ENCODE data around the gene WDFY2.

The WDFY2 gene

GRCh38 chr13:51549593-51549992 is 34.7 kb upstream of the WDFY2 start:
- Histone ChIP-seq H3K4me3 (ENCODE audit: low read depth, low read length) (no peak overlapping the region), H3K27me3 (ENCODE audit: insufficient read depth, low read length) (no peaks in the 10 kb centered on the region), H3K79me2 (ENCODE audit: control insufficient read depth, insufficient read depth, low read length, unreplicated experiment) (no peaks in the 10 kb centered on the region), H3K4me1 (ENCODE audit: control insufficient read depth, insufficient read depth, low read length, unreplicated experiment) (peaks cover 11% of the 10 kb centered on the region), H3K36me3 (ENCODE audit: insufficient read depth, low read length) (no peaks in the 10 kb centered on the region), H2AFZ (ENCODE audit: low read length, unreplicated experiment) (no peak overlapping the region), H3K27ac (ENCODE audit: low read depth, low read length) (no peak overlapping the region)

GRCh38 chr13:51550151-51550550 is 34.1 kb upstream of the WDFY2 start:
- no peak overlapping the region for H3K27ac ChIP-seq (ENCODE audit: low read depth, low read length)
- no peaks in the 10 kb centered on the region for H3K27me3 ChIP-seq (ENCODE audit: insufficient read depth, low read length)
- peaks cover 11% of the 10 kb centered on the region for H3K4me1 ChIP-seq (ENCODE audit: control insufficient read depth, insufficient read depth, low read length, unreplicated experiment)
- no peaks in the 10 kb centered on the region for H3K36me3 ChIP-seq (ENCODE audit: insufficient read depth, low read length)
- no peak overlapping the region for H2AFZ ChIP-seq (ENCODE audit: low read length, unreplicated experiment)
- no peak overlapping the region for H3K4me3 ChIP-seq (ENCODE audit: low read depth, low read length)
- no peaks in the 10 kb centered on the region for H3K79me2 ChIP-seq (ENCODE audit: control insufficient read depth, insufficient read depth, low read length, unreplicated experiment)

- Histone ChIP-seq H3K27me3 (ENCODE audit: insufficient read depth, low read length) (no peaks in the 10 kb centered on the region), H3K4me1 (ENCODE audit: control insufficient read depth, insufficient read depth, low read length, unreplicated experiment) (peaks cover 11% of the 10 kb centered on the region), H3K27ac (ENCODE audit: low read depth, low read length) (no peak overlapping the region), H3K79me2 (ENCODE audit: control insufficient read depth, insufficient read depth, low read length, unreplicated experiment) (no peaks in the 10 kb centered on the region), H3K4me3 (ENCODE audit: low read depth, low read length) (no peak overlapping the region), H2AFZ (ENCODE audit: low read length, unreplicated experiment) (no peak overlapping the region), H3K36me3 (ENCODE audit: insufficient read depth, low read length) (no peaks in the 10 kb centered on the region)
These were observed 32.8 kb upstream of the WDFY2 start for GRCh38 chr13:51551416-51551815.

GRCh38 chr13:51552027-51552426 is 32.2 kb upstream of the WDFY2 start:
- Histone ChIP-seq H3K4me3 (ENCODE audit: low read depth, low read length) (no peak overlapping the region), H2AFZ (ENCODE audit: low read length, unreplicated experiment) (no peak overlapping the region), H3K4me1 (ENCODE audit: control insufficient read depth, insufficient read depth, low read length, unreplicated experiment) (peaks cover 11% of the 10 kb centered on the region), H3K27ac (ENCODE audit: low read depth, low read length) (no peak overlapping the region), H3K36me3 (ENCODE audit: insufficient read depth, low read length) (no peaks in the 10 kb centered on the region), H3K79me2 (ENCODE audit: control insufficient read depth, insufficient read depth, low read length, unreplicated experiment) (no peaks in the 10 kb centered on the region), H3K27me3 (ENCODE audit: insufficient read depth, low read length) (no peaks in the 10 kb centered on the region)

- H3K27me3 ChIP-seq (ENCODE audit: insufficient read depth, low read length): no peaks in the 10 kb centered on the region
- H2AFZ ChIP-seq (ENCODE audit: low read length, unreplicated experiment): no peak overlapping the region
- peaks cover 21% of the 10 kb centered on the region for H3K4me1 ChIP-seq (ENCODE audit: control insufficient read depth, insufficient read depth, low read length, unreplicated experiment)
- H3K27ac ChIP-seq (ENCODE audit: low read depth, low read length): no peak overlapping the region
- no peak overlapping the region for H3K4me3 ChIP-seq (ENCODE audit: low read depth, low read length)
- no peaks in the 10 kb centered on the region for H3K36me3 ChIP-seq (ENCODE audit: insufficient read depth, low read length)
- no peaks in the 10 kb centered on the region for H3K79me2 ChIP-seq (ENCODE audit: control insufficient read depth, insufficient read depth, low read length, unreplicated experiment)
These were observed 30.7 kb upstream of the WDFY2 start for GRCh38 chr13:51553531-51553930.

GRCh38 chr13:51556740-51557139 is 27.5 kb upstream of the WDFY2 start:
- Histone ChIP-seq H3K27me3 (ENCODE audit: insufficient read depth, low read length) (no peaks in the 10 kb centered on the region), H3K79me2 (ENCODE audit: control insufficient read depth, insufficient read depth, low read length, unreplicated experiment) (no peaks in the 10 kb centered on the region), H3K36me3 (ENCODE audit: insufficient read depth, low read length) (no peaks in the 10 kb centered on the region), H2AFZ (ENCODE audit: low read length, unreplicated experiment) (no peak overlapping the region), H3K4me1 (ENCODE audit: control insufficient read depth, insufficient read depth, low read length, unreplicated experiment) (peaks cover 17% of the 10 kb centered on the region), H3K4me3 (ENCODE audit: low read depth, low read length) (no peak overlapping the region), H3K27ac (ENCODE audit: low read depth, low read length) (no peak overlapping the region)

- H3K4me1 ChIP-seq (ENCODE audit: control insufficient read depth, insufficient read depth, low read length, unreplicated experiment): peaks cover 17% of the 10 kb centered on the region
- H3K36me3 ChIP-seq (ENCODE audit: insufficient read depth, low read length): no peaks in the 10 kb centered on the region
- H3K79me2 ChIP-seq (ENCODE audit: control insufficient read depth, insufficient read depth, low read length, unreplicated experiment): no peaks in the 10 kb centered on the region
- no peak overlapping the region for H2AFZ ChIP-seq (ENCODE audit: low read length, unreplicated experiment)
- no peaks in the 10 kb centered on the region for H3K27me3 ChIP-seq (ENCODE audit: insufficient read depth, low read length)
- peak overlapping the region; percentile 43 for H3K27ac ChIP-seq (ENCODE audit: low read depth, low read length)
- peak overlapping the region; percentile 27; the same call in 1 of the 2 replicates for H3K4me3 ChIP-seq (ENCODE audit: low read depth, low read length)
These were observed 26.8 kb upstream of the WDFY2 start for GRCh38 chr13:51557438-51557837.

GRCh38 chr13:51557875-51558612 is 26.2 kb upstream of the WDFY2 start:
- peak overlapping the region; percentile 43 for H3K27ac ChIP-seq (ENCODE audit: low read depth, low read length)
- H2AFZ ChIP-seq (ENCODE audit: low read length, unreplicated experiment): no peak overlapping the region
- peaks cover 17% of the 10 kb centered on the region for H3K4me1 ChIP-seq (ENCODE audit: control insufficient read depth, insufficient read depth, low read length, unreplicated experiment)
- no peaks in the 10 kb centered on the region for H3K36me3 ChIP-seq (ENCODE audit: insufficient read depth, low read length)
- H3K27me3 ChIP-seq (ENCODE audit: insufficient read depth, low read length): no peaks in the 10 kb centered on the region
- H3K4me3 ChIP-seq (ENCODE audit: low read depth, low read length): peak overlapping the region; percentile 27; the same call in 1 of the 2 replicates
- H3K79me2 ChIP-seq (ENCODE audit: control insufficient read depth, insufficient read depth, low read length, unreplicated experiment): no peaks in the 10 kb centered on the region

GRCh38 chr13:51559946-51560735 is 24.1 kb upstream of the WDFY2 start:
- no peak overlapping the region for H3K27ac ChIP-seq (ENCODE audit: low read depth, low read length)
- H3K27me3 ChIP-seq (ENCODE audit: insufficient read depth, low read length): no peaks in the 10 kb centered on the region
- no peaks in the 10 kb centered on the region for H3K79me2 ChIP-seq (ENCODE audit: control insufficient read depth, insufficient read depth, low read length, unreplicated experiment)
- no peak overlapping the region for H3K4me3 ChIP-seq (ENCODE audit: low read depth, low read length)
- H3K4me1 ChIP-seq (ENCODE audit: control insufficient read depth, insufficient read depth, low read length, unreplicated experiment): peaks cover 17% of the 10 kb centered on the region
- H3K36me3 ChIP-seq (ENCODE audit: insufficient read depth, low read length): no peaks in the 10 kb centered on the region
- H2AFZ ChIP-seq (ENCODE audit: low read length, unreplicated experiment): no peak overlapping the region

GRCh38 chr13:51562011-51562671 is 22.1 kb upstream of the WDFY2 start:
- no peaks in the 10 kb centered on the region for H3K36me3 ChIP-seq (ENCODE audit: insufficient read depth, low read length)
- H3K27ac ChIP-seq (ENCODE audit: low read depth, low read length): no peak overlapping the region
- H3K4me1 ChIP-seq (ENCODE audit: control insufficient read depth, insufficient read depth, low read length, unreplicated experiment): peaks cover 17% of the 10 kb centered on the region
- no peaks in the 10 kb centered on the region for H3K79me2 ChIP-seq (ENCODE audit: control insufficient read depth, insufficient read depth, low read length, unreplicated experiment)
- H2AFZ ChIP-seq (ENCODE audit: low read length, unreplicated experiment): no peak overlapping the region
- H3K4me3 ChIP-seq (ENCODE audit: low read depth, low read length): no peak overlapping the region
- no peaks in the 10 kb centered on the region for H3K27me3 ChIP-seq (ENCODE audit: insufficient read depth, low read length)
